ENCODE measurements around the gene MRPL38.

The MRPL38 gene

DNA sequence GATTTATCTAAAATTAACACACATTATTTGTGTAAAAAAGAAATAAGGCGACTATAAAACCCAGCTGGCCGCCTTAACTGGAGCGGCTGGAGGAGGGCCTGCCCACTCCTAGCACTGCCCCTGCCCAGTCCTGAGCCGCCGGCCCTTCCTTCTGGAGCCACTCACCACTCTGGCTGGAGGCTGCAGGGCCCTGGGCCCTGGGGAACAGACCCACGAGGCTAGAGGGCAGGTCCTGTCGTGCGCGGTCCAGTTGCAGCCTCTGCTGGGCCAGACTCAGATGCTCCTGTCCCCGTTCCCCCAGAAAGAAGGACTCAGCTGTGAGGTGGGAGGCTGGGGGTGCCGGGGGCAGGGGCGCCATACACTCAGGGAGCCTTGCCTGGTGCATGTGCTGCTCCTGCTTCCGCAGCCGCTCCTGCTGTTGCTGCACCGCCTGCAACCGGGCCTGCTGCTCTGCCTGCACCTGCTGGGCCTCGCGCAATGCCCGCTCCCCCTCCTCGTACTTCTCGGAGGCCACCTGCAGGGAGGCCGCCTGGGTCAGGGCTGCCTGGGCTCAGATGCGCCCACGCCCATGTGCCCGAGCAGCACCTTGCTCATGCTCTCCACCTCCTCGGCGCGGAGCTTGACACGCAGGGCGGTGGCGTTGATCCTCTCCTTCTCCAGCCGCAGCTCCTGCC, 9.0 kb upstream of the MRPL38 start:
- no peak overlapping the region for H3K4me3 ChIP-seq (ENCODE audit: low read depth, low read length)
- DNase-seq (ENCODE audit: low read depth), result no peak
- TF ChIP-seq, protein P1, sequence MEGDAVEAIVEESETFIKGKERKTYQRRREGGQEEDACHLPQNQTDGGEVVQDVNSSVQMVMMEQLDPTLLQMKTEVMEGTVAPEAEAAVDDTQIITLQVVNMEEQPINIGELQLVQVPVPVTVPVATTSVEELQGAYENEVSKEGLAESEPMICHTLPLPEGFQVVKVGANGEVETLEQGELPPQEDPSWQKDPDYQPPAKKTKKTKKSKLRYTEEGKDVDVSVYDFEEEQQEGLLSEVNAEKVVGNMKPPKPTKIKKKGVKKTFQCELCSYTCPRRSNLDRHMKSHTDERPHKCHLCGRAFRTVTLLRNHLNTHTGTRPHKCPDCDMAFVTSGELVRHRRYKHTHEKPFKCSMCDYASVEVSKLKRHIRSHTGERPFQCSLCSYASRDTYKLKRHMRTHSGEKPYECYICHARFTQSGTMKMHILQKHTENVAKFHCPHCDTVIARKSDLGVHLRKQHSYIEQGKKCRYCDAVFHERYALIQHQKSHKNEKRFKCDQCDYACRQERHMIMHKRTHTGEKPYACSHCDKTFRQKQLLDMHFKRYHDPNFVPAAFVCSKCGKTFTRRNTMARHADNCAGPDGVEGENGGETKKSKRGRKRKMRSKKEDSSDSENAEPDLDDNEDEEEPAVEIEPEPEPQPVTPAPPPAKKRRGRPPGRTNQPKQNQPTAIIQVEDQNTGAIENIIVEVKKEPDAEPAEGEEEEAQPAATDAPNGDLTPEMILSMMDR (conservative IDR thresholded peaks at IDR 0.05; ENCODE audit: low read depth, low read length), result no peak

DNA sequence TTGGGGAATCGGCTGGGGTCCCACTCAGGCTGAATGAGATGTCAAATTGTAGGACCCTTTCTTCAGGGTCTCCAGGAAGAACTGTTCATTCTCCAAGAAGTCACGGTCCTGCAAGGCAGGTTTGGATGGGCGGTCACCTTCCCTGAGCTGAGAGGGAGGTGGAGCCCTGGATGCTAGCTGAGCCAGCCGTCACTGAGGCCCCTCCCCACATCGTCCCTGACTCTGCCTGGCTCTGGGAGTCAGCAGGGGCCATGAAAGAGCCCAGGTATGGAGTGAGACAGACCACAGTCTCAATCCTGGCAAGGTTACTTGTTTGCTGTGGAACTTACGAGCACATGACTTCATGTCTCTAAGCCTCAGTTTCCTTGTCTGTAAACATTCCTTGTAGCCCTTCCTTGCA, 6.0 kb upstream of the MRPL38 start:
- TF ChIP-seq, protein P1 (conservative IDR thresholded peaks at IDR 0.05; ENCODE audit: low read depth, low read length), result no peak

DNA sequence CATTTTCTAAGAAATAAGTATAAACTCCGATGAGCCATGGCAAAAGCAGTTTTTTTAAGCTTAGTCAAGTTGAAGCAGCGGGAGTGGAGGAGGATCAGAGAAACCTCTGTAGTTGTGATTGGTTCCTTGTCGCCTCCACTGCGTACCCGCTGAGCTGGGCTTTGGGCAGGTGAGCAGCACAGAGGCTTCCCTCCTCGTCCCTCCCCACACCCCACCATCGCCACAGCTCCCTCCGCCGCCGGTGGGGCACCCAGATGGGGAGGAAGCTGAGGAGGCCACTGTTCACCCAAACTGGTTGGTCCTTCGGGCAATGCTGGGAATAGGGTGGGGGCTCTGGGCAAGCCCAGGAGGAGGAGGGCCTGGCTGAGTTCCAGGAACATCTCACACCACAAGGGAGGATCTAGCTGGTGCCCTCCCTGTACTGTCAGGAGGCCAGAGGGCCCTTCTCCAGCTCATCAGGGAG, 5.2 kb upstream of the MRPL38 start:
- DNase-seq (ENCODE audit: low read depth), result no peak
- H3K4me3 ChIP-seq (ENCODE audit: low read depth, low read length), result no peak overlapping the region
- TF ChIP-seq, protein P1 (conservative IDR thresholded peaks at IDR 0.05; ENCODE audit: low read depth, low read length), result no peak

More for the DNA sequence above, 6.0 kb upstream of the MRPL38 start:
- no peak for DNase-seq (ENCODE audit: low read depth)
- H3K4me3 ChIP-seq (ENCODE audit: low read depth, low read length), result no peak overlapping the region

DNA sequence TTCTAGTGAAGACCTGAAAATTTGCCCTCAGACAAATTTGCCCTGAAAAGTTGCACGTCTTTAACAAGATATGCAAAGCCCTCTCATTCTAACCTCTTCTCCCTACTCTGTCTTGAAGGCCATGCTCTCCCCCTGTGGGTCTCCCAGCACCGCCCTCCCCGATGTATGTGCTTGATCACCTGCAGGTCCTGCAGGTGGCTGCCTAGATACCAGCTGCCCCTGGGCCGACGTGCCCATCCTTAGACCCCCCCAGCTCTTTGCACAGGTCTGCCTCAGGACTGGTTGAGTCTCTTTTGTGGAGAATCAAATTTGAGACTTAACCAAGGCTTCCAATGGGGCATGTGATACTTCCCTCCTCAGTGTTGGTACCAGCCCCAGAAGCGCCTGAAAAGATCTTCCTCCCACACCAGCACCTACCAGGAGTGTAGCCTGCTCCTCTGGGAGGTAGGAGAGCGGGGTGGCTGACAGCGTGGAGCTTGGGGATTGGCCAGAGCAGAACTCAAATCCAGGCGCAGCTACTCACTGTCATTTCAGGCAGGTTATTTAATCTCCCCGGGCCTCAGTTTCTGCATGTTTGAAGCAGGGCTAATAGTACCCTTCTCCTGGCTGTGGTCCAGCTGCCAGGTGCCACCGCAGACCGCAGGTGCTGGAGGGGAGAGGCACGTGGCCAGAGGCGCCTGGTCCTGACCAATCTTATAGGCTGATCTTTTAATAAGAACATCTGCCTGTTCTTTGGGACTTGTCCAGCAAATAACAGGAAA, 4.5 kb upstream of the MRPL38 start:
- TF ChIP-seq, protein P1 (conservative IDR thresholded peaks at IDR 0.05; ENCODE audit: low read depth, low read length), result no peak
- no peak overlapping the region for H3K4me3 ChIP-seq (ENCODE audit: low read depth, low read length)

DNA sequence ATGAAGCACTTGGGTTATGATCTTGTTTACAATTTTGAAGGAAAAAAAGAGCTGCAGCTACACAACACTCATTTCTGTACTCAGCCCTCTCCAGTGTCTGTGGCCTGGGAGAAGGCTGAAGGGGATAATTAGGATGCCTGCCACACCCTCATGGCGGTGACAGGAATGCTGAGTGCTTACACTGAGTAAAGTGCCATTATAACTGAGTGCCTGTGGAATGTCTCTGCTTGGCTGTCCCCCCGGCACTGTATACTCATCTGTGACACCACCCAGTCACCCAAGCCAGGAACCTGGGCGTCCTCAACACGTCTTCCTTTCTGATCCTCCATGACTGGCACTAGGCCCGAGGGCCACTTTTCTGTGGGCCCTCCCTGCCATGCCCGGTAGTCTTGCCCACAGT, 3.5 kb upstream of the MRPL38 start:
- DNase-seq (ENCODE audit: low read depth), result no peak

More for the DNA sequence above, 4.5 kb upstream of the MRPL38 start:
- no peak for DNase-seq (ENCODE audit: low read depth)

DNA sequence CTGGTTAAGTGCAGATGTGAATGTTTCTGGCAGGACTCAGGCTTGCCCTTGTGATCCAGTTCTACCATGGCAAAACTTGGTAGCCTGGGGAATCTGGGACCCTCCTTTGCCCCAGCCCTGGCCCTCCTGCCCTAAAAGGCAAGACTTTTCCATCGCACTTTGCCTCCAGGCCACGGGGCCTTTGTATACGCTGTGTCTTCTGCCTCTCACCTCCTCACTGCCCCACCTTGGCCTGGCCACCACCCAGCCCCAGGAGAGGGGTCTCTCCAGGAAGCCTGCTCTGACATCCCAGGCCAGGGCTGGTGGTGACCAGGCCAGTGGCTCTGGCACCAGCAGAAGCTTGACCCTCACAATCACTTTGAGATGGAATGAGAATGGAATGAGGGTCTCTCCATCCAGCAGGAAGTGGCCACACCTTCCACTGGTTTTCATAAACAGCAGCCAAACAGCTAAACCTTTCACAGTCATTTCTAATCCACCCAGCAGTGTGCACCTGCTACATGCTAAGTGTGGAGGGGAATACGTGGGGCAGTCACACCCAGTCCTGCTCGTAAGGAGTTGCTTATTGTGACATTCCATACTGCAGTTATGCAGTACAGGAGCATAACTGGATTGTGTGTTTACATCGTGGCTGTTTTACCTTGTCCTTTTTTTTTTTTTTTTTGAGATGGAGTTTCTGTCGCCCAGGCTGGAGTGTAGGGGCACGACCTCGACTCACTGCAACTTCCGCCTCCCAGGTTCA, 1.6 kb upstream of the MRPL38 start:
- DNase-seq (ENCODE audit: low read depth), result no peak
- no peak overlapping the region for H3K4me3 ChIP-seq (ENCODE audit: low read depth, low read length)
- TF ChIP-seq, protein P1 (conservative IDR thresholded peaks at IDR 0.05; ENCODE audit: low read depth, low read length), result no peak

More for the DNA sequence above, 3.5 kb upstream of the MRPL38 start:
- H3K4me3 ChIP-seq (ENCODE audit: low read depth, low read length), result no peak overlapping the region
- TF ChIP-seq, protein P1 (conservative IDR thresholded peaks at IDR 0.05; ENCODE audit: low read depth, low read length), result no peak

Data from choroid plexus epithelial cell (primary cell).